OCI-LY7 (cell line): ENCODE results near the gene IGFALS. TPM values are rescaled to one million over a fixed set of nuclear protein-coding genes. Genes with fewer than 3 reads are reported as not detected.

ENCODE experiments used
- BruUV-seq: library from RNA; stranded (reverse); fragments of 400-500 nt; replicated peaks from 2 replicates; lab custom pipeline; 2021; lab: Mats Ljungman, UMichigan
- CTCF ChIA-PET: fragments of 300-600 bp; sonication (Branson Sonifier 250); formaldehyde crosslinking; loops from one replicate; lab custom pipeline; 2022; ENCODE audit warnings: antibody characterized with exemption; ENCODE audit not compliant: unreplicated experiment; lab: Charles Lee
- POLR2A ChIA-PET: fragments of 300-600 bp; sonication (Branson Sonifier 250); formaldehyde crosslinking; loops from one replicate; lab custom pipeline; 2022; ENCODE audit warnings: antibody characterized with exemption; lab: Charles Lee
- DNase-seq: peaks from one replicate; pipeline ENCODE4 v3.0.0-alpha.2; 2015; ENCODE audit warnings: low spot score
- H2AFZ ChIP-seq: fragments of 200-600 bp; sonication (generic), shearing (Covaris generic); 2 replicates; pipeline ENCODE4 v1.6.1; 2014; ENCODE audit warnings: mild to moderate bottlenecking, antibody characterized with exemption, low read length, moderate library complexity
- H3K27ac ChIP-seq: fragments of 200-600 bp; sonication (generic); 2 replicates; pipeline ENCODE4 v1.5.1; 2014; ENCODE audit warnings: mixed run types, low read depth, mild to moderate bottlenecking, moderate library complexity, low read length, inconsistent platforms; ENCODE audit not compliant: poor library complexity, severe bottlenecking
- H3K36me3 ChIP-seq: fragments of 200-600 bp; sonication (generic); 2 replicates; pipeline ENCODE4 v1.6.1; 2014; ENCODE audit warnings: mild to moderate bottlenecking, antibody characterized with exemption, low read length, moderate library complexity, mixed read lengths; ENCODE audit not compliant: insufficient read depth
- H3K4me1 ChIP-seq: fragments of 200-600 bp; sonication (generic); 2 replicates; pipeline ENCODE4 v1.5.1; 2014; ENCODE audit warnings: mild to moderate bottlenecking, low read length; ENCODE audit not compliant: insufficient read depth, poor library complexity, severe bottlenecking
- H3K4me2 ChIP-seq: fragments of 200-600 bp; sonication (generic); 2 replicates; pipeline ENCODE4 v1.6.1; 2014; ENCODE audit warnings: mild to moderate bottlenecking, low read length
- H3K4me3 ChIP-seq: fragments of 200-600 bp; sonication (generic); 2 replicates; pipeline ENCODE4 v1.5.1; 2014; ENCODE audit warnings: mild to moderate bottlenecking, low read depth, low read length; ENCODE audit not compliant: poor library complexity, severe bottlenecking
- H3K79me2 ChIP-seq: fragments of 200-600 bp; sonication (generic); 2 replicates; pipeline ENCODE4 v1.6.1; 2016; ENCODE audit warnings: low read depth, mild to moderate bottlenecking, low read length, moderate library complexity, mixed read lengths; ENCODE audit not compliant: insufficient read depth
- H3K9me2 ChIP-seq: fragments of 200-600 bp; sonication (generic); 2 replicates; pipeline ENCODE4 v1.6.1; 2016; ENCODE audit warnings: mild to moderate bottlenecking, low read length, mixed read lengths; ENCODE audit not compliant: insufficient read depth
- H3K9me3 ChIP-seq: fragments of 200-600 bp; sonication (generic); 2 replicates; pipeline ENCODE4 v1.6.1; 2014; ENCODE audit warnings: mild to moderate bottlenecking, mixed run types, low read length, mixed read lengths
- H4K20me1 ChIP-seq: fragments of 200-600 bp; sonication (generic); 2 replicates; pipeline ENCODE4 v1.6.1; 2014; ENCODE audit warnings: mild to moderate bottlenecking, antibody characterized with exemption, low read length, moderate library complexity, mixed read lengths; ENCODE audit not compliant: insufficient read depth
- EZH2phosphoT487 ChIP-seq: fragments of 200-600 bp; sonication (generic); IDR thresholded peaks from 2 replicates; pipeline ENCODE4 v1.6.1; 2018; ENCODE audit warnings: low read depth, borderline replicate concordance, mild to moderate bottlenecking, mixed run types, antibody characterized with exemption, low read length, moderate library complexity, mixed read lengths
- intact Hi-C: fragments of 100-400 bp; cut with micrococcal nuclease; formaldehyde crosslinking; loops from one replicate; pipeline ENCODE4 v1.10.0; 2022; ENCODE audit not compliant: unreplicated experiment
- total RNA-seq, 2 experiments: library from RNA; depleted of rRNA in 1 of 2; stranded (reverse); fragments of >200 nt in 1 of 2; shearing (Covaris generic) in 1 of 2; gene quantifications; 2 replicates each; pipeline ENCODE4 v1.2.3, GENCODE V29; 2014 to 2022
- TF ChIP-seq, protein P1 (sequence below): fragments of 200-600 bp; sonication (generic); conservative IDR thresholded peaks from 2 replicates; pipeline ENCODE4 v1.5.1; 2014; ENCODE audit warnings: mild to moderate bottlenecking, antibody characterized with exemption, low read length, moderate library complexity, mixed read lengths

IGFALS gene
- total RNA-seq, 2 experiments from 2014 or later: 0.13 TPM; not detected in 1

DNA sequence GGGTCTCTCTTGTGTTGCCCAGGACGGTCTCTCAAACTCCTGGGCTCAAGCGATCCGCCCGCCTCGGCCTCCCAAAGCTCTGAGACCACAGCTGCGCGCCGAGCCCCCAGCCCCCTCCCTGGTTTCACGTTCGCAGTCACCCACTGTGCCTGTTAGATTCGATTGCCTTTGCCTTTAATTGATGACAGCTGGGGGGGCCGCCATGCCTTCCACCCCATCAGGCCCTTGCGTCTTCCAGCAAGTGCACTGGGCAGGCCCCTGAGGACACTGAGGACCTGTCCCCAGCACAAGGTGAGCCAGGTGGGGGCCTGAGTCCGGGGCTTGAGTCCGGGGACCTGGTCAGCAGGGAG lies 3.3 kb downstream of the IGFALS start:
- BruUV-seq: no TSS peak
- peaks cover 39% of the 10 kb centered on the region; the same call in 1 of the 2 replicates for H3K36me3 ChIP-seq
- no peak for TF ChIP-seq EZH2phosphoT487
- TF ChIP-seq, protein P1, sequence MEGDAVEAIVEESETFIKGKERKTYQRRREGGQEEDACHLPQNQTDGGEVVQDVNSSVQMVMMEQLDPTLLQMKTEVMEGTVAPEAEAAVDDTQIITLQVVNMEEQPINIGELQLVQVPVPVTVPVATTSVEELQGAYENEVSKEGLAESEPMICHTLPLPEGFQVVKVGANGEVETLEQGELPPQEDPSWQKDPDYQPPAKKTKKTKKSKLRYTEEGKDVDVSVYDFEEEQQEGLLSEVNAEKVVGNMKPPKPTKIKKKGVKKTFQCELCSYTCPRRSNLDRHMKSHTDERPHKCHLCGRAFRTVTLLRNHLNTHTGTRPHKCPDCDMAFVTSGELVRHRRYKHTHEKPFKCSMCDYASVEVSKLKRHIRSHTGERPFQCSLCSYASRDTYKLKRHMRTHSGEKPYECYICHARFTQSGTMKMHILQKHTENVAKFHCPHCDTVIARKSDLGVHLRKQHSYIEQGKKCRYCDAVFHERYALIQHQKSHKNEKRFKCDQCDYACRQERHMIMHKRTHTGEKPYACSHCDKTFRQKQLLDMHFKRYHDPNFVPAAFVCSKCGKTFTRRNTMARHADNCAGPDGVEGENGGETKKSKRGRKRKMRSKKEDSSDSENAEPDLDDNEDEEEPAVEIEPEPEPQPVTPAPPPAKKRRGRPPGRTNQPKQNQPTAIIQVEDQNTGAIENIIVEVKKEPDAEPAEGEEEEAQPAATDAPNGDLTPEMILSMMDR: no peak

DNA sequence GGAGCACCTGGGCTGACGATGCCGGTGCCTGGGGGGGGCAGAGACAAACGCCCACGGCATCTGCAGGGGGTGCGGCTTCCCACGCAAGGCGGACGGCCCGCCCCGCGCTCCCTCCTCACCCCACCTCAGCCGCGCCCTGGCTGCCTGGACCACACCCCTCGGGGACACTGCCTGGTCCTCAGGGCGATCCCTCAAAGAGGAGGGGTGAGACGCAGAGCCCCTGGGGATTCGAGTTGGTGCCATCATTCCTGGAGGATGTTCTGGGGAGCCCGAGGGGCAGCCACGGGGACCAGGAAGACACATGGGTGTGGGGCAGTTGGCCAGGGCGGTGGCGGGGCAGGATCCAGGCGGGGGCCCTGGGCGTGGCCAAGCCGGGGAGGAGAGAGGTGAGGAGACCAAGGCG lies 3.9 kb downstream of the IGFALS start:
- no peak overlapping the region for H2AFZ ChIP-seq
- no peaks in the 10 kb centered on the region for H3K4me1 ChIP-seq
- peaks cover 9% of the 10 kb centered on the region for H3K79me2 ChIP-seq
- BruUV-seq: no TSS peak
- H4K20me1 ChIP-seq: no peaks in the 10 kb centered on the region
- no peaks in the 10 kb centered on the region for H3K9me3 ChIP-seq
- no peak overlapping the region for H3K4me3 ChIP-seq
- no peak overlapping the region for H3K27ac ChIP-seq
- TF ChIP-seq, protein P1: no peak
- TF ChIP-seq EZH2phosphoT487: no peak
- peaks cover 39% of the 10 kb centered on the region; the same call in 1 of the 2 replicates for H3K36me3 ChIP-seq
- H3K4me2 ChIP-seq: no peak overlapping the region
- no peaks in the 10 kb centered on the region for H3K9me2 ChIP-seq
- ChIA-PET CTCF (no interaction called here), POLR2A (interaction anchor here (0.9 kb wide), 1 partner anchor 38 kb away, joined by 3 read pairs; the partner anchor contains the start of gene FAHD1)
- intact Hi-C loops: no loop called here
- no peak for DNase-seq

More for the DNA sequence above, 3.3 kb downstream of the IGFALS start:
- H3K9me2 ChIP-seq: no peaks in the 10 kb centered on the region
- no peak overlapping the region for H2AFZ ChIP-seq
- no peaks in the 10 kb centered on the region for H3K4me1 ChIP-seq
- POLR2A ChIA-PET: interaction anchor here (1.1 kb wide), 1 partner anchor 8 kb away, joined by 3 read pairs; the partner anchor contains the start of genes NUBP2 and SPSB3
- H3K4me2 ChIP-seq: no peak overlapping the region
- H3K79me2 ChIP-seq: peaks cover 3% of the 10 kb centered on the region; the same call in 1 of the 2 replicates
- H3K9me3 ChIP-seq: no peaks in the 10 kb centered on the region
- no peaks in the 10 kb centered on the region for H4K20me1 ChIP-seq
- CTCF ChIA-PET: no interaction called here
- H3K4me3 ChIP-seq: no peak overlapping the region
- H3K27ac ChIP-seq: no peak overlapping the region
- intact Hi-C loops: no loop called here
- DNase-seq: no peak

DNA sequence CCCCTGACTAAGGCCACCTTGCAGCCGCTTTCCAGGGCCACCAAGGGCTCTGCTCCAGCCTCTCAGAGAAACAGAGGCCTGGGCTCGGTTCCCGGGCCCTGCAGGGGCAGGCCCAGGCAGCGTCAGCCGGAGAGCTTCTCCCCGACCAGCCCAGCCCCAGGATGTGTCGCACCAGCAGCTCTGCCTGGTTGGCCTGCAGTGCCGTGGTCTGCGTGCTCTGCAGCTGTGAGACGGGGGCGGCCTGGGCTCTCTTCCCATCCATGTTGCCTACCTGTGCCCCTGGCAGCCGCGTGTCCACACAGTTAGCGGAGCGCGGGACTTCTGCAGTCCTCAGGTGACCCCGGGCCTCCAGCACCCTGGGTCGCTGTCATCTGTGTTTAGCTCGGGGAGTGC lies 4.8 kb downstream of the IGFALS start:
- Histone ChIP-seq H3K79me2 (peaks cover 16% of the 10 kb centered on the region), H3K4me1 (peaks cover 6% of the 10 kb centered on the region), H3K27ac (no peak overlapping the region), H3K9me3 (no peaks in the 10 kb centered on the region), H2AFZ (no peak overlapping the region), H3K4me3 (no peak overlapping the region), H4K20me1 (no peaks in the 10 kb centered on the region; the same call in 1 of the 2 replicates), H3K4me2 (no peak overlapping the region), H3K9me2 (no peaks in the 10 kb centered on the region), H3K36me3 (peaks cover 39% of the 10 kb centered on the region; the same call in 1 of the 2 replicates)
- BruUV-seq: no TSS peak
- POLR2A ChIA-PET: interaction anchor here (0.9 kb wide), 1 partner anchor 39 kb away, joined by 3 read pairs; the partner anchor contains the start of gene FAHD1
- no peak for TF ChIP-seq EZH2phosphoT487
- TF ChIP-seq, protein P1: no peak
- CTCF ChIA-PET: no interaction called here
- DNase-seq: no peak
- intact Hi-C loops: no loop called here
